Right lobe of liver (tissue), 4 donors: ENCODE results near the gene ARID3B.

Experiments used
- CTCF ChIP-seq, 4 donors: fragments of 200-600 bp in 3 of 4; fragments of 450-650 bp in 1 of 4; IDR thresholded peaks; one replicate each; pipeline versions ENCODE4 v1.5.1 to v1.8.0; 2016 to 2022; ENCODE audit warnings: antibody characterized with exemption in 4 of 4, mild to moderate bottlenecking in 2 of 4
- POLR2A ChIP-seq: fragments of 450-650 bp; IDR thresholded peaks from one replicate; pipeline ENCODE4 v1.6.1; 2017; ENCODE audit warnings: antibody characterized with exemption, mild to moderate bottlenecking
- donor health status: DM: no; HTN: no; CAD: no.
- donor health status: DM: no; HTN: no; CAD: no.
- donor health status: DM: no; HTN: yes; CAD: no.

- TF ChIP-seq CTCF (IDR thresholded peaks at IDR 0.05) (no peak), POLR2A (no peak)
Observed at GRCh38 chr15:74504836-74505235, 36.2 kb upstream of the ARID3B start.
